Measurements from ENCODE around the gene MUC4.

MUC4 gene

GRCh38 chr3:195763076-195763830, 48.5 kb downstream of the MUC4 start:
- TF ChIP-seq CTCF (conservative IDR thresholded peaks at IDR 0.05) (no peak), ZFX (IDR thresholded peaks at IDR 0.05) (no peak)

GRCh38 chr3:195762611-195763010, 49.1 kb downstream of the MUC4 start:
- H3K27ac ChIP-seq, result no peak overlapping the region
- no peak for TF ChIP-seq CTCF (conservative IDR thresholded peaks at IDR 0.05)

More at GRCh38 chr3:195763076-195763830, 48.5 kb downstream of the MUC4 start:
- H3K27ac ChIP-seq, result no peak overlapping the region

- no peak overlapping the region for H3K27ac ChIP-seq
- TF ChIP-seq CTCF (conservative IDR thresholded peaks at IDR 0.05), result no peak
- no peak for TF ChIP-seq ZFX (IDR thresholded peaks at IDR 0.05)
Measured at GRCh38 chr3:195762249-195762585, 49.5 kb downstream of the MUC4 start.

DNA sequence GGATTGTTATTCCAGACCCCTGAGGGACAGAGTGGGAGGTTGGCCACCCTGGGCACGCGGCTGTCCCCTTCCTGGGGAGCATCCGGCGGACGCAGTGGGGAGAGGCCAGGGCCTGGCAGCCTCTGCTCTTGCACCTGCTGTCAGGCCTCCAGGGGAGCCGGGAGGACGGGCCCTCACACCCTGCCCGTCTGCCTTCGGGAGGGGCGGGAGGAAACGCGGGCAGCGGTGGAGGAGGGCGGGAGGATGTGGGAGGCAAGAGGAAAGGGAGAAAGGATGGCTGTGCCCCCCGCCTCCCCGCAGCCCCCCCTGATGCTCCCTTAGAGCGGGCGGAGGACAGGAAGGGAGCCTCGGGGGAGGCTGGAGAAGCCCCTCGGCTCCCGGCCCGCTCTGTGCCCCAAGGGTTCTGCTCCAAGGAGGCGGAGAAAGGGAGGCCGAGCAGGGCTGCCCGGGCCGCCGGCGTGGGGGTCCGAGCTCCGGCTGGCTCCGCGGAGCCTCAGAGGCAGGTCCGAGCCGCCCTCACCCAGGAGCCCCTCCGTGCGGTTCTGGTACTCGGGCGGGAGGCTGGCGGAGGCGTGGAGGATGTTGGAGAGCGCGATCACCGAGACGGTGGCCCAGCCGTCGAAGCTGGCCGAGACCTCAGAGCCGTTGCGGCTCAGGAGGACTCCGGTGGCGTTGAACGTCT, 50.0 kb downstream of the MUC4 start:
- TF ChIP-seq CTCF (conservative IDR thresholded peaks at IDR 0.05), result no peak
- TF ChIP-seq ZFX (IDR thresholded peaks at IDR 0.05), result no peak
- H3K27ac ChIP-seq, result no peak overlapping the region

- H3K27ac ChIP-seq, result no peak overlapping the region
- no peak for TF ChIP-seq ZFX (IDR thresholded peaks at IDR 0.05)
- TF ChIP-seq CTCF (conservative IDR thresholded peaks at IDR 0.05), result no peak
Measured at GRCh38 chr3:195761123-195761566, 50.6 kb downstream of the MUC4 start.

GRCh38 chr3:195760345-195761122, 51.2 kb downstream of the MUC4 start:
- no peak for TF ChIP-seq ZFX (IDR thresholded peaks at IDR 0.05)
- no peak for TF ChIP-seq CTCF (conservative IDR thresholded peaks at IDR 0.05)
- H3K27ac ChIP-seq, result no peak overlapping the region
